Measurements from ENCODE around the gene TIMM29.

GRCh38 chr19:10892256-10892655, 36.4 kb upstream of the TIMM29 start:
- TF ChIP-seq, protein P1, sequence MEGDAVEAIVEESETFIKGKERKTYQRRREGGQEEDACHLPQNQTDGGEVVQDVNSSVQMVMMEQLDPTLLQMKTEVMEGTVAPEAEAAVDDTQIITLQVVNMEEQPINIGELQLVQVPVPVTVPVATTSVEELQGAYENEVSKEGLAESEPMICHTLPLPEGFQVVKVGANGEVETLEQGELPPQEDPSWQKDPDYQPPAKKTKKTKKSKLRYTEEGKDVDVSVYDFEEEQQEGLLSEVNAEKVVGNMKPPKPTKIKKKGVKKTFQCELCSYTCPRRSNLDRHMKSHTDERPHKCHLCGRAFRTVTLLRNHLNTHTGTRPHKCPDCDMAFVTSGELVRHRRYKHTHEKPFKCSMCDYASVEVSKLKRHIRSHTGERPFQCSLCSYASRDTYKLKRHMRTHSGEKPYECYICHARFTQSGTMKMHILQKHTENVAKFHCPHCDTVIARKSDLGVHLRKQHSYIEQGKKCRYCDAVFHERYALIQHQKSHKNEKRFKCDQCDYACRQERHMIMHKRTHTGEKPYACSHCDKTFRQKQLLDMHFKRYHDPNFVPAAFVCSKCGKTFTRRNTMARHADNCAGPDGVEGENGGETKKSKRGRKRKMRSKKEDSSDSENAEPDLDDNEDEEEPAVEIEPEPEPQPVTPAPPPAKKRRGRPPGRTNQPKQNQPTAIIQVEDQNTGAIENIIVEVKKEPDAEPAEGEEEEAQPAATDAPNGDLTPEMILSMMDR (IDR thresholded peaks at IDR 0.05): no peak
- TF ChIP-seq POLR2A (IDR thresholded peaks at IDR 0.05) (no peak), EP300 (IDR thresholded peaks at IDR 0.05) (no peak)
